NCI-H524 treated with DMSO at 0.1 percent for 48 hours (cell line): ENCODE measurements around the gene ALPK1.
"Not testable (repeated sequence)": the region's sequence is repeated elsewhere in the genome, so short reads cannot be mapped to it uniquely, and the experiment has no call there.

Experiments used
- DNase-seq: peaks from one replicate; lab custom pipeline; 2025; lab: John Stamatoyannopoulos, UW

Gene ALPK1

GRCh38 chr4:112296949-112297880 lies at the start of gene ALPK1:
ALPK1 (plus strand) TSS chr4:112297369.
- no peak for DNase-seq

GRCh38 chr4:112251019-112251643 lies 46.0 kb upstream of the ALPK1 start:
- DNase-seq, result no peak

- DNase-seq, result no peak
Observed at GRCh38 chr4:112252234-112252633, 44.9 kb upstream of the ALPK1 start.

GRCh38 chr4:112253382-112254000 lies 43.7 kb upstream of the ALPK1 start:
- DNase-seq, result no peak

GRCh38 chr4:112257098-112257497 lies 40.1 kb upstream of the ALPK1 start:
- DNase-seq, result no peak

GRCh38 chr4:112266823-112267222 lies 30.3 kb upstream of the ALPK1 start:
- no peak for DNase-seq

GRCh38 chr4:112270051-112270450 lies 27.1 kb upstream of the ALPK1 start:
- no peak for DNase-seq

- DNase-seq, result no peak
Observed at GRCh38 chr4:112270640-112271421, 26.3 kb upstream of the ALPK1 start.

- DNase-seq, result no peak
Observed at GRCh38 chr4:112272292-112272691, 24.9 kb upstream of the ALPK1 start.

GRCh38 chr4:112274959-112275358 lies 22.2 kb upstream of the ALPK1 start:
- no peak for DNase-seq

- DNase-seq, result no peak
Observed at GRCh38 chr4:112276113-112276512, 21.1 kb upstream of the ALPK1 start.

GRCh38 chr4:112277220-112277619 lies 19.9 kb upstream of the ALPK1 start:
- no peak for DNase-seq

GRCh38 chr4:112277705-112278448 lies 19.3 kb upstream of the ALPK1 start:
- no peak for DNase-seq

GRCh38 chr4:112279025-112279881 lies 17.9 kb upstream of the ALPK1 start:
- no peak for DNase-seq

- no peak for DNase-seq
Observed at GRCh38 chr4:112279882-112280315, 17.3 kb upstream of the ALPK1 start.

- no peak for DNase-seq
Observed at GRCh38 chr4:112280386-112281056, 16.6 kb upstream of the ALPK1 start.

GRCh38 chr4:112281895-112282398 lies 15.2 kb upstream of the ALPK1 start:
- not testable (repeated sequence) for DNase-seq

- DNase-seq, result no peak
Observed at GRCh38 chr4:112282860-112283667, 14.1 kb upstream of the ALPK1 start.

GRCh38 chr4:112284166-112284565 lies 13.0 kb upstream of the ALPK1 start:
- no peak for DNase-seq
